ENCODE measurements around the gene ASCC1.

The ASCC1 gene

GRCh38 chr10:72087969-72088888 lies 127.8 kb downstream of the ASCC1 start, which contains the start of gene SPOCK2:
Gene SPOCK2, minus strand, starts transcription at chr10:72088551. Its CDS starts 223 bp downstream, at chr10:72088328.
- Histone ChIP-seq H3K27me3 (ENCODE audit: control insufficient read depth in 1 of 2, insufficient read depth in 2 of 2, low read length in 2 of 2) (peaks cover 21 to 36% of the 10 kb centered on the region in 2 donors), H3K36me3 (ENCODE audit: control insufficient read depth in 2 of 2, insufficient read depth in 2 of 2, low read length in 2 of 2) (peaks cover 0 to 4% of the 10 kb centered on the region in 2 donors), H3K9ac (ENCODE audit: low read length in 2 of 2) (no peak within 1 kb of the TSS), H3K27ac (ENCODE audit: low read length) (no peak within 1 kb of the TSS), H3K4me3 (ENCODE audit: low read length in 2 of 2) (peak within 1 kb of the TSS; percentile 25 to 69), H3K4me1 (ENCODE audit: control insufficient read depth, insufficient read depth, low read length) (peaks cover 18% of the 10 kb centered on the region), H3K9me3 (ENCODE audit: control insufficient read depth in 2 of 2, low read length in 2 of 2) (no peaks in the 10 kb centered on the region)

- Histone ChIP-seq H3K27ac (ENCODE audit: low read length) (no peak overlapping the region), H3K9me3 (ENCODE audit: control insufficient read depth in 2 of 2, low read length in 2 of 2) (no peaks in the 10 kb centered on the region), H3K36me3 (ENCODE audit: control insufficient read depth in 2 of 2, insufficient read depth in 2 of 2, low read length in 2 of 2) (no peaks in the 10 kb centered on the region), H3K4me1 (ENCODE audit: control insufficient read depth, insufficient read depth, low read length) (peaks cover 18% of the 10 kb centered on the region), H3K27me3 (ENCODE audit: control insufficient read depth in 1 of 2, insufficient read depth in 2 of 2, low read length in 2 of 2) (peaks cover 21 to 36% of the 10 kb centered on the region in 2 donors), H3K4me3 (ENCODE audit: low read length in 2 of 2) (peak overlapping the region; percentile 25 to 69), H3K9ac (ENCODE audit: low read length in 2 of 2) (no peak overlapping the region)
Observed at GRCh38 chr10:72087392-72087968, 128.6 kb downstream of the ASCC1 start.

- Histone ChIP-seq H3K4me3 (ENCODE audit: low read length in 2 of 2) (peak overlapping the region in 1 of 2 donors; percentile 69), H3K9me3 (ENCODE audit: control insufficient read depth in 2 of 2, low read length in 2 of 2) (no peaks in the 10 kb centered on the region), H3K4me1 (ENCODE audit: control insufficient read depth, insufficient read depth, low read length) (peaks cover 18% of the 10 kb centered on the region), H3K27ac (ENCODE audit: low read length) (no peak overlapping the region), H3K36me3 (ENCODE audit: control insufficient read depth in 2 of 2, insufficient read depth in 2 of 2, low read length in 2 of 2) (no peaks in the 10 kb centered on the region), H3K9ac (ENCODE audit: low read length in 2 of 2) (no peak overlapping the region), H3K27me3 (ENCODE audit: control insufficient read depth in 1 of 2, insufficient read depth in 2 of 2, low read length in 2 of 2) (peaks cover 21 to 36% of the 10 kb centered on the region in 2 donors)
Observed at GRCh38 chr10:72086466-72087391, 129.3 kb downstream of the ASCC1 start.

GRCh38 chr10:72085864-72086465 lies 130.1 kb downstream of the ASCC1 start:
- H3K27me3 ChIP-seq (ENCODE audit: control insufficient read depth in 1 of 2, insufficient read depth in 2 of 2, low read length in 2 of 2) = peaks cover 19 to 36% of the 10 kb centered on the region in 2 donors
- no peak overlapping the region for H3K27ac ChIP-seq (ENCODE audit: low read length)
- H3K4me3 ChIP-seq (ENCODE audit: low read length in 2 of 2) = no peak overlapping the region
- H3K9ac ChIP-seq (ENCODE audit: low read length in 2 of 2) = no peak overlapping the region
- H3K36me3 ChIP-seq (ENCODE audit: control insufficient read depth in 2 of 2, insufficient read depth in 2 of 2, low read length in 2 of 2) = no peaks in the 10 kb centered on the region
- peaks cover 18% of the 10 kb centered on the region for H3K4me1 ChIP-seq (ENCODE audit: control insufficient read depth, insufficient read depth, low read length)
- H3K9me3 ChIP-seq (ENCODE audit: control insufficient read depth in 2 of 2, low read length in 2 of 2) = no peaks in the 10 kb centered on the region

GRCh38 chr10:72085166-72085565 lies 130.9 kb downstream of the ASCC1 start:
- Histone ChIP-seq H3K4me1 (ENCODE audit: control insufficient read depth, insufficient read depth, low read length) (peaks cover 18% of the 10 kb centered on the region), H3K4me3 (ENCODE audit: low read length in 2 of 2) (no peak overlapping the region), H3K9me3 (ENCODE audit: control insufficient read depth in 2 of 2, low read length in 2 of 2) (no peaks in the 10 kb centered on the region), H3K36me3 (ENCODE audit: control insufficient read depth in 2 of 2, insufficient read depth in 2 of 2, low read length in 2 of 2) (no peaks in the 10 kb centered on the region), H3K27ac (ENCODE audit: low read length) (no peak overlapping the region), H3K27me3 (ENCODE audit: control insufficient read depth in 1 of 2, insufficient read depth in 2 of 2, low read length in 2 of 2) (peaks cover 17 to 32% of the 10 kb centered on the region in 2 donors), H3K9ac (ENCODE audit: low read length in 2 of 2) (no peak overlapping the region)

GRCh38 chr10:72083790-72084459 lies 132.2 kb downstream of the ASCC1 start:
- peaks cover 13 to 22% of the 10 kb centered on the region in 2 donors for H3K27me3 ChIP-seq (ENCODE audit: control insufficient read depth in 1 of 2, insufficient read depth in 2 of 2, low read length in 2 of 2)
- no peak overlapping the region for H3K27ac ChIP-seq (ENCODE audit: low read length)
- peaks cover 17% of the 10 kb centered on the region for H3K4me1 ChIP-seq (ENCODE audit: control insufficient read depth, insufficient read depth, low read length)
- no peaks in the 10 kb centered on the region for H3K9me3 ChIP-seq (ENCODE audit: control insufficient read depth in 2 of 2, low read length in 2 of 2)
- H3K36me3 ChIP-seq (ENCODE audit: control insufficient read depth in 2 of 2, insufficient read depth in 2 of 2, low read length in 2 of 2) = no peaks in the 10 kb centered on the region
- H3K4me3 ChIP-seq (ENCODE audit: low read length in 2 of 2) = no peak overlapping the region
- no peak overlapping the region for H3K9ac ChIP-seq (ENCODE audit: low read length in 2 of 2)

- Histone ChIP-seq H3K9ac (ENCODE audit: low read length in 2 of 2) (no peak overlapping the region), H3K4me1 (ENCODE audit: control insufficient read depth, insufficient read depth, low read length) (peaks cover 11% of the 10 kb centered on the region), H3K27ac (ENCODE audit: low read length) (no peak overlapping the region), H3K4me3 (ENCODE audit: low read length in 2 of 2) (no peak overlapping the region), H3K9me3 (ENCODE audit: control insufficient read depth in 2 of 2, low read length in 2 of 2) (no peaks in the 10 kb centered on the region), H3K36me3 (ENCODE audit: control insufficient read depth in 2 of 2, insufficient read depth in 2 of 2, low read length in 2 of 2) (no peaks in the 10 kb centered on the region), H3K27me3 (ENCODE audit: control insufficient read depth in 1 of 2, insufficient read depth in 2 of 2, low read length in 2 of 2) (peaks cover 6 to 14% of the 10 kb centered on the region in 2 donors)
Observed at GRCh38 chr10:72082856-72083789, 133.0 kb downstream of the ASCC1 start.

GRCh38 chr10:72081772-72082590 lies 134.1 kb downstream of the ASCC1 start:
- Histone ChIP-seq H3K9ac (ENCODE audit: low read length in 2 of 2) (no peak overlapping the region), H3K27me3 (ENCODE audit: control insufficient read depth in 1 of 2, insufficient read depth in 2 of 2, low read length in 2 of 2) (peaks cover 2% of the 10 kb centered on the region in 2 donors), H3K9me3 (ENCODE audit: control insufficient read depth in 2 of 2, low read length in 2 of 2) (no peaks in the 10 kb centered on the region), H3K4me1 (ENCODE audit: control insufficient read depth, insufficient read depth, low read length) (no peaks in the 10 kb centered on the region), H3K27ac (ENCODE audit: low read length) (no peak overlapping the region), H3K4me3 (ENCODE audit: low read length in 2 of 2) (no peak overlapping the region), H3K36me3 (ENCODE audit: control insufficient read depth in 2 of 2, insufficient read depth in 2 of 2, low read length in 2 of 2) (no peaks in the 10 kb centered on the region)

Data from stomach smooth muscle (tissue), 2 donors.